Peyer's patch (tissue), 4 donors: ENCODE results near the gene BRINP2.

Experiments used
- POLR2A ChIP-seq, 2 donors: fragments of 450-650 bp; IDR thresholded peaks; one replicate each; pipeline ENCODE4 v1.5.1; 2017; ENCODE audit warnings: antibody characterized with exemption in 2 of 2, mild to moderate bottlenecking in 2 of 2, moderate library complexity in 2 of 2
- TF ChIP-seq, protein P1 (sequence below), 6 experiments: fragments of 450-650 bp in 4 of 6; fragments of 200-600 bp in 2 of 6; sonication (generic) in 1 of 6; IDR thresholded peaks; one replicate each; pipeline ENCODE4 v1.5.1; 2017 to 2019; ENCODE audit warnings: antibody characterized with exemption in 6 of 6, mild to moderate bottlenecking in 3 of 6, moderate library complexity in 1 of 6

DNA sequence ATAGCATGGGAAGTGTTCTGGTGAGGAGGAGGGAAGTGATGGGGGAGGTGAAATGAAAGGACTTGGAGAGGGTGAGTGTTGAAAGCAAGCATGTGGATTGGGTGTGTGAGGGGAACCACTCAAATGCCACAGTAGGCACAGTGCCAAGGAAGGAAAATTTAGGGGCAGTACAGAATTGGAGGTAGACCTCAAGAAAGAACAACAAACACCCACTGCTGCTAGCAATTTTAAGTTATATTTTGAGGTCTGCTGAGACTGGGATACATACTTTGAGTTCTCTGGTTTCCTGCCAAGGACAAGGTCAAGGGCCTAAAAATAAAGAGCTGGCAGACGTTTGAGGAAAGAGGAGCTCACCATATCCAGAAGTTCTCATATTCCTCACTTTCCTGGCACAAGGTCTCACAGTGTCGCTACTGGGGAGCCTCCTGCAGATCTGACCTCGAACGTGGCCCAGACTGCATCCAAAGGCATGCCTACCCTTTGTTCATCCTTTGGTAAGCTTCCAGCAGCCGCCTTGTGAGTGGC is 104.0 kb downstream of the BRINP2 start:
- TF ChIP-seq, protein P1, sequence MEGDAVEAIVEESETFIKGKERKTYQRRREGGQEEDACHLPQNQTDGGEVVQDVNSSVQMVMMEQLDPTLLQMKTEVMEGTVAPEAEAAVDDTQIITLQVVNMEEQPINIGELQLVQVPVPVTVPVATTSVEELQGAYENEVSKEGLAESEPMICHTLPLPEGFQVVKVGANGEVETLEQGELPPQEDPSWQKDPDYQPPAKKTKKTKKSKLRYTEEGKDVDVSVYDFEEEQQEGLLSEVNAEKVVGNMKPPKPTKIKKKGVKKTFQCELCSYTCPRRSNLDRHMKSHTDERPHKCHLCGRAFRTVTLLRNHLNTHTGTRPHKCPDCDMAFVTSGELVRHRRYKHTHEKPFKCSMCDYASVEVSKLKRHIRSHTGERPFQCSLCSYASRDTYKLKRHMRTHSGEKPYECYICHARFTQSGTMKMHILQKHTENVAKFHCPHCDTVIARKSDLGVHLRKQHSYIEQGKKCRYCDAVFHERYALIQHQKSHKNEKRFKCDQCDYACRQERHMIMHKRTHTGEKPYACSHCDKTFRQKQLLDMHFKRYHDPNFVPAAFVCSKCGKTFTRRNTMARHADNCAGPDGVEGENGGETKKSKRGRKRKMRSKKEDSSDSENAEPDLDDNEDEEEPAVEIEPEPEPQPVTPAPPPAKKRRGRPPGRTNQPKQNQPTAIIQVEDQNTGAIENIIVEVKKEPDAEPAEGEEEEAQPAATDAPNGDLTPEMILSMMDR (IDR thresholded peaks at IDR 0.05), result no peak
- TF ChIP-seq POLR2A (IDR thresholded peaks at IDR 0.05), result no peak
